Karpas-422 (cell line): ENCODE results near the gene ARFGAP2. TPM values are rescaled to one million over a fixed set of nuclear protein-coding genes. Genes with fewer than 3 reads are reported as not detected.
A peak's percentile ranks its signal among the peaks of the same experiment; 100 is the strongest.

Experiments used
- DNase-seq: peaks from one replicate; pipeline ENCODE4 v3.0.0-alpha.2; 2015
- H2AFZ ChIP-seq: fragments of 200-600 bp; sonication (generic); 2 replicates; pipeline ENCODE4 v1.6.1; 2014; ENCODE audit warnings: antibody characterized with exemption, low read length, mixed read lengths
- H3K27ac ChIP-seq: fragments of 200-600 bp; sonication (generic); 2 replicates; pipeline ENCODE4 v1.5.1; 2014; ENCODE audit warnings: mild to moderate bottlenecking, low read length, moderate library complexity
- H3K27me3 ChIP-seq: fragments of 200-600 bp; sonication (generic); 2 replicates; pipeline ENCODE4 v1.6.1; 2014; ENCODE audit warnings: low read length, mixed read lengths
- H3K36me3 ChIP-seq: fragments of 200-600 bp; sonication (generic); 2 replicates; pipeline ENCODE4 v1.6.1; 2014; ENCODE audit warnings: low read length, mixed read lengths; ENCODE audit not compliant: insufficient read depth
- H3K4me1 ChIP-seq: fragments of 200-600 bp; sonication (generic); 2 replicates; pipeline ENCODE4 v1.6.1; 2014; ENCODE audit warnings: mild to moderate bottlenecking, low read length, mixed read lengths
- H3K4me2 ChIP-seq: fragments of 200-600 bp; sonication (generic); 2 replicates; pipeline ENCODE4 v1.6.1; 2014; ENCODE audit warnings: low read length, low read depth, mild to moderate bottlenecking; ENCODE audit not compliant: poor library complexity, severe bottlenecking
- H3K4me3 ChIP-seq: fragments of 200-600 bp; sonication (generic); 2 replicates; pipeline ENCODE4 v1.5.1; 2014; ENCODE audit warnings: mild to moderate bottlenecking, antibody characterized with exemption, low read length, mixed read lengths
- H3K79me2 ChIP-seq: fragments of 200-600 bp; sonication (generic); 2 replicates; pipeline ENCODE4 v1.6.1; 2014; ENCODE audit warnings: mild to moderate bottlenecking, low read length, mixed read lengths
- H3K9ac ChIP-seq: fragments of 200-600 bp; sonication (generic); 2 replicates; pipeline ENCODE4 v1.6.0; 2014; ENCODE audit warnings: low read length
- H3K9me2 ChIP-seq: fragments of 200-600 bp; sonication (generic), shearing (Covaris generic); replicated peaks from 2 replicates; pipeline ENCODE4 v1.6.0; 2014; ENCODE audit warnings: mild to moderate bottlenecking, low read length, moderate library complexity; ENCODE audit not compliant: insufficient read depth
- H3K9me3 ChIP-seq: fragments of 300-700, 200-600 bp; sonication (generic); 2 replicates; pipeline ENCODE4 v1.6.1; 2014; ENCODE audit warnings: low read length, mixed read lengths
- H4K20me1 ChIP-seq: fragments of 200-600 bp; sonication (generic); 2 replicates; pipeline ENCODE4 v1.6.1; 2014; ENCODE audit warnings: mild to moderate bottlenecking, antibody characterized with exemption, low read length, low read depth; ENCODE audit not compliant: insufficient read depth
- total RNA-seq: library from RNA; depleted of rRNA; stranded (reverse); fragments of >200 nt; shearing (Covaris generic); gene quantifications from 2 replicates; pipeline ENCODE4 v1.2.3, GENCODE V29; 2014; ENCODE audit warnings: low replicate concordance; rRNA removed

The ARFGAP2 gene
- 68.6 and 139 TPM in 2 replicates for total RNA-seq

DNA sequence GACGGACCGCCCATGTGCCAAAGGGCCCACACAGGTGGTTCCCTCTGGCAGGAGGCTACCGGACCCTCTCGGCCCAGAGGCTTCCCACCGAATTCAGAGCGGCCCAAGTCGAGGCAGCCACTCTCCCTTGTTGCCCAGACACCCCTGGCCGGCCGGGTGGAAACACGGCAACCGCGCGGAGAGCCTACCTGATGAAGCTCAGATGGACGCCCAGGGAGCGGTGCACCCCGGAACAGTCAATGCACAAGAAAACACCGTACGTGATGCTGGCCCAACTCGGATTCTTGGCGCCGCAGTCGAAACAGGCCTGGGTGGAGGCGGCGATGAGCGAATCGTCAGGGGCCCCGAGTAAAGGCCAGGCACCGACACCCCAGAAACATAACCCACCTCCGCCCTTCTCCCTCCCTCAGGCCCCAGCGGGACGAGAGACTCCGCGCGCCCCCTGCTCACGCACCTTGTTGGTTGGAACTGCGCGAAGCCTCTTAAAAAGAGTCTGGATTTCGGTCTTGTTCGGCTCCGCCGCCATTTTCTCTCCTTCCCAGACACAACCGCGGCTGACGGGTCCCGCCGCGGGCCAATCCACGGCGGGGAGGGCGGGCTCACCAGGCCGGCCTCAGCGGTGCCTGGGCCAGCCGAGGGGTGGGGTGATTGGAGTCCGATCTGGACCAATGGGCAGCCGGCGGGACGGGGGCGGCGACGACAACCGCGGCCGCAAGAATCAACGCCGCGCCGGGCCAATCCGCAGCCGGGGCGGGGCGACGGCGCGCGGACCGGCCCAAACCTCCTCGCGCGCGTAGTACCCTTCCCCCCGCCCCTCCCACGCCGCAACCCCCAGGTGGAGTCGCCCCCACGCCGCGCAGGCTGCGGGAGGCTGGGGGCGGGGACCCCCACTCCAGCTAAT lies at the start of gene ARFGAP2:
TSS of gene ARFGAP2 (minus strand) at position 552 of the 901 bp plus-strand sequence. CDS start at position 526, 26 bp downstream.
- peak within 1 kb of the TSS; percentile 88 for H2AFZ ChIP-seq
- peaks cover 20% of the 10 kb centered on the region for H4K20me1 ChIP-seq
- H3K4me1 ChIP-seq = peaks cover 23% of the 10 kb centered on the region

DNA sequence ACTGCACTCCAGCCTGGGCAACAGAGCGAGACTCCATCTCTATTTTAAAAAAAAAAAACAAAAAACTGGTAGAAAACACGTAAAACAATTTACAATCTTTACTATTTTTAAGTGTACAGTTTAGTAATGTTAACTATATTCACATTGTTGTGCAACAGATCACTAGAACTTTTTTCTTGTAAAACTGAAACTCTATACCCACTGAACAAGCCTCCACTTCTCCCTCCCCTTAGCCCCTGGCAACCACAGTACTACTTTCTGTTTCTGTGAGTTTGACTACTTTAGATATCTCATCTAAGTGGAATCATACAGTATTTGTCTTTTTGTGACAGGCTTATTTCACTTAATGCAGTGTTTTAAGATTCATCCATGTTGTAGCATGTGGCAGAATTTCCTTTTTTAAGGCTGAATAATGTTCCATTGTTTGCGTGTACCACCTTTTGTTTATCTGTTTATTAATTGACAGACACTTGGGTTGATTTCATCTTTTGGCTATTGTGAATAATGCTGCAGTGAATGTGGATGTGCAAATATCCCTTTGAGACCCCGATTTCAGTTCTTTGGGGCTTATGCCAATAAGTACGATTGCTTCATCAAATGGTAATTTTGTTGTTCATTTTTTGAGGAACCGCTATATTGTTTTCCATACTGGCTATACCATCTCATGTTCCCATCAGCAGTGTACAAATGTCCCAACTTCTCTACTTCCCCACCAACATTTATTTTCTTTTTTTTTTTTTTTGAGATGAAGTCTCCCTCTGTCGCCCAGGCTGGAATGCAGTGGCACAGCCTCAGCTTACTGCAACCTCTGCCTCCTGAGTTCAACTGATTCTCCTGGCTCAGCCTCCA lies 49.1 kb upstream of the ARFGAP2 start:
- Histone ChIP-seq H3K27me3 (no peaks in the 10 kb centered on the region), H3K9ac (no peak overlapping the region), H4K20me1 (no peaks in the 10 kb centered on the region), H3K27ac (no peak overlapping the region), H3K4me3 (no peak overlapping the region), H2AFZ (no peak overlapping the region), H3K9me3 (no peaks in the 10 kb centered on the region), H3K9me2 (no peaks in the 10 kb centered on the region), H3K4me2 (no peak overlapping the region), H3K4me1 (peaks cover 9% of the 10 kb centered on the region), H3K79me2 (no peaks in the 10 kb centered on the region), H3K36me3 (0 out of 2 replicates have a peak, but pooled peaks cover 4% of the 10 kb centered on the region)
- DNase-seq = no peak

More for the DNA sequence above, at the start of gene ARFGAP2:
- peaks cover 23% of the 10 kb centered on the region; the same call in 1 of the 2 replicates for H3K36me3 ChIP-seq
- H3K4me2 ChIP-seq = peak within 1 kb of the TSS; percentile 93
- no peaks in the 10 kb centered on the region for H3K9me3 ChIP-seq
- no peaks in the 10 kb centered on the region for H3K9me2 ChIP-seq
- H3K27ac ChIP-seq = peak within 1 kb of the TSS; percentile 87
- H3K27me3 ChIP-seq = no peaks in the 10 kb centered on the region
- DNase-seq = peak; percentile 98
- peak within 1 kb of the TSS; percentile 99 for H3K9ac ChIP-seq
- peaks cover 48% of the 10 kb centered on the region for H3K79me2 ChIP-seq
- H3K4me3 ChIP-seq = peak within 1 kb of the TSS; percentile 87

DNA sequence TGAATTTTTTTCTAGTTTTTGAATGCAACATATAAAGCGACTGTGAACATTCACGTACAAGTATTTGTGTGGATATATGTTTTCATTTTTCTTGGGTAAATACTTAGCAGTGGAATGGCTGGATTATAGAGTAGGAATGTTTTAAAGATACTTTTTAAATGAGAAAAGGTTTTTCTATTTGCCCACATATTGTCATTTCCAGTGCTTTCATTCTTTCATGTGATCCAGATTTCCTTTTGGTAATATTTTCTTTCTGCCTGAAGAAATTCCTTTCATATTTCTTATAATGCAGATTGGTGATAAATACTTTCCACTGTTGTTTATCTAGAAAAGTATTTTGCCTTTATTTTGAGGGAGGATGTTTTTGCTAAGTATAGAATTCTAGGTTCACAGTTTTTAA lies 46.0 kb upstream of the ARFGAP2 start:
- H3K9me3 ChIP-seq = no peaks in the 10 kb centered on the region
- no peak overlapping the region for H3K9ac ChIP-seq
- H3K79me2 ChIP-seq = 0 out of 2 replicates have a peak, but pooled peaks cover 7% of the 10 kb centered on the region
- H3K36me3 ChIP-seq = 0 out of 2 replicates have a peak, but pooled peaks cover 4% of the 10 kb centered on the region
- H3K27me3 ChIP-seq = no peaks in the 10 kb centered on the region
- peaks cover 16% of the 10 kb centered on the region for H3K4me1 ChIP-seq
- DNase-seq = no peak
- H3K4me3 ChIP-seq = no peak overlapping the region
- H2AFZ ChIP-seq = no peak overlapping the region
- no peak overlapping the region for H3K27ac ChIP-seq
- no peaks in the 10 kb centered on the region for H4K20me1 ChIP-seq
- no peaks in the 10 kb centered on the region for H3K9me2 ChIP-seq
- no peak overlapping the region for H3K4me2 ChIP-seq

DNA sequence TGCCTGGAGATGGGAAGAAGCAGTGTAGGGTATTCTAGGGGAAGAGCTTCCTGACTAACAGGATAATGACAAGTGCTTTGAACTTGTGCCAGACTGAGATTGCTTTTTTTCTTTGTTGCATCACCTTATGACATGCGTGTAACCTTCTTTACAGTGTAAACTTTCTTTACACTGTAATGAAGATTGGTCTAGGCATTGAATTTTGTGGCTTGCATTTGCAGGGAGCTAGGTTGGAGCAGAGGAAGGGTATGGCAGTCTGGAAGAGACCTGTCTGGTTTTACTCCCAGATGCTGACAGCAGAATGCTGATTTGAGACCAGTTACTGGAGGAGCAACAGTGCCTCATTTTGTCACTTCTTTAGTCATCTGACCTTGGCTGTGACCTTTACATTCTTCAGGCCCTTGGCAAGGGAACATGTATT lies 43.7 kb upstream of the ARFGAP2 start:
- H3K4me2 ChIP-seq = no peak overlapping the region

DNA sequence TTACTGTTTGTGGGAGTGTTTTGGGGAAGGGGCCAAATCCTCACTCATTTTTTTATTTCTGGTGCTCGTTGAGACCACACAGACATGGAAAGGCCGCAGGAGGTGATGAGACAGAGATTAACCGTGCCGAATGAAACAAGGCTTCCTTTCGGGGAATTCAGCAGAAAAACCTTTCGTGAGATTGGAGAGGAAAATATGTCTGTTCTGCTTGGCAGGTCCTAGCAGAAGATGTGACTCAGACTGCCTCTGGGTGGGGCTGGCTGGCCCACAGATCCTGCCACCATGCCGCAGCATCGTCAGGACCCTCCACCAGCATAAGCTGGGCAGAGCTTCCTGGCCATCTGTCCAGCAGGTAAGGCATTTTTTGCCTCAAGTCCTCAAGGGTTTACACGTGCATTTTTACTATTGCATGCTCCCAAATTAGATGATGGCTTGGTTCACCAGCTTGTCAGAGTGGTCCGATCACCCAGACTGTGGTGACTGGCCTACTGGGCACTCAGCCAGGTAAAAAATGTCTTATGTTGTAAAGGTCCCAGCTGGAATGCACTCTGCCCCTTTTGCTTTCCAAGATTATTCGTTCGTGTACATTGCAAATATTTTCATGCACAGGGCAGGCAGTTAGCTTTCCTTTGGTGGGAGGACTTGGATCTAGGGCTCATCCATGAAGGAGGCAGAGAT lies 39.6 kb upstream of the ARFGAP2 start:
- H3K4me2 ChIP-seq = peak overlapping the region; percentile 85
- H3K27ac ChIP-seq = peak overlapping the region; percentile 71; the same call in 1 of the 2 replicates
- peak overlapping the region; percentile 79 for H3K4me3 ChIP-seq
- H3K9ac ChIP-seq = peak overlapping the region; percentile 87
- DNase-seq = peak; percentile 62
- peaks cover 22% of the 10 kb centered on the region for H3K79me2 ChIP-seq
- no peak overlapping the region for H2AFZ ChIP-seq
- H4K20me1 ChIP-seq = no peaks in the 10 kb centered on the region
- no peaks in the 10 kb centered on the region for H3K36me3 ChIP-seq
- peaks cover 31% of the 10 kb centered on the region for H3K4me1 ChIP-seq
- H3K9me2 ChIP-seq = no peaks in the 10 kb centered on the region
- H3K9me3 ChIP-seq = no peaks in the 10 kb centered on the region
- no peaks in the 10 kb centered on the region for H3K27me3 ChIP-seq

More for the DNA sequence above, 43.7 kb upstream of the ARFGAP2 start:
- Histone ChIP-seq H3K9ac (no peak overlapping the region), H3K9me2 (no peaks in the 10 kb centered on the region), H3K4me1 (peaks cover 31% of the 10 kb centered on the region), H3K4me3 (no peak overlapping the region), H3K36me3 (no peaks in the 10 kb centered on the region), H2AFZ (no peak overlapping the region), H3K27me3 (no peaks in the 10 kb centered on the region), H3K27ac (no peak overlapping the region), H4K20me1 (no peaks in the 10 kb centered on the region), H3K79me2 (peaks cover 20% of the 10 kb centered on the region), H3K9me3 (no peaks in the 10 kb centered on the region)
- no peak for DNase-seq

DNA sequence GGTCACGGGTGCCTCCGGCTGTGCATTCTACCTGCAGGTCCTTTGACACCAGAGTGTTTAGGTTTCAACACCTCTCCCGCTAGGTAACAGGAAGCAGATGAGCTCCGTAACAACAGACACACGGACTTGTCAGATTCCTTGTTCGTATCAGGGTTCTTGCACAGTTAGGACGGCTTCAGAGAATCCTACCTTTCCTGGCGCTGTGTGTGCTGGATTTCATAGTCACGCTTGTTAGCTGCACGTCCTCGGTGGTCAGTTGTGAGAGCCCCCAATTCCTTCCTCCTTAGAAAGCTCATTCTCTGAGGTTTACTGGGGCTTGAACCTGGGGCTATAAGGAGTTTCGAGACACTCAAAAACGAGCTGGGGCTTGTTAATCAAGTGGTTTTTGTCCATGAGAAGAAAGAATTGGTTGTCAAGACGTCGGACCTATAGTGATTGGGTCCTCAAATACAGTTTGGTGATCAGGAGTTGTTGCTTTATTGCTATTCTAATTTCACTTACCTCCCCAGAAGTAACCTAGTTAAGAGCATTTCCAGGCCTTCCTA lies 38.8 kb upstream of the ARFGAP2 start:
- peak overlapping the region; percentile 79 for H3K4me3 ChIP-seq
- H3K79me2 ChIP-seq = peaks cover 22% of the 10 kb centered on the region
- no peaks in the 10 kb centered on the region for H4K20me1 ChIP-seq
- H3K27ac ChIP-seq = peak overlapping the region; percentile 71
- H3K9me3 ChIP-seq = no peaks in the 10 kb centered on the region
- DNase-seq = peak; percentile 54
- no peaks in the 10 kb centered on the region for H3K9me2 ChIP-seq
- H3K9ac ChIP-seq = peak overlapping the region; percentile 87
- peak overlapping the region; percentile 85 for H3K4me2 ChIP-seq
- peaks cover 31% of the 10 kb centered on the region for H3K4me1 ChIP-seq
- H3K36me3 ChIP-seq = no peaks in the 10 kb centered on the region
- peak overlapping the region; percentile 67 for H2AFZ ChIP-seq
- H3K27me3 ChIP-seq = no peaks in the 10 kb centered on the region

DNA sequence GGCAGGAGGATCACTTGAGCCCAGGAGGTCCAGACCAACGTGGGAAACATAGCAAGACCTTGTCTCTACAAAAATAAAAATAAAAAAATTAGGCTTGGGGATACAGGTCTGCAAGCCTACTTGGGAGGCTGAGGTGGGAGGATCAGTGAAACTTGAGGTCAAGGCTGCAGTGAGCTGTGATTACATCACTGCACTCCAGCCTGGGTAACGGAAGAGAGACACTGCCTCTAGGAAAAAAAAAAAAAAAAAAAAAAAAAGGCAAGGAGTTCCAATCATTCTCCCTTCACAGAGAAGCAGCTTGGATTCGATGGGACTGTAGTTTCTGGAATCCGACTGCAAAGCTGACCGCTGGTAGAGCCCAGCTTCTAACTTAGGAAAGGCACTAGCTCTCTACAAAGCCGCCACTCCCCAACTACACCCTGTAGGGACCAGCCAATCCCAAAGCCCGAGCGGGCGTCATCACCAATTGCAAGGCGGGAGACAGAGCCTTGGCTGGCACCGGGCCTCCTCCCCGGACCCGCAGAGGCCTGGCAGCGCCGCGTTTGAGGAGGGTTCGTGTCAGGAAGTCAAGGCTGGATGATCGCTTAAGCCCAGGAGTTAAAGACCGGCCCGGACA lies 37.4 kb upstream of the ARFGAP2 start:
- H3K4me3 ChIP-seq = peak overlapping the region; percentile 79
- no peaks in the 10 kb centered on the region for H3K9me2 ChIP-seq
- H3K79me2 ChIP-seq = peaks cover 20% of the 10 kb centered on the region
- peaks cover 30% of the 10 kb centered on the region for H3K4me1 ChIP-seq
- no peak overlapping the region for H3K27ac ChIP-seq
- no peaks in the 10 kb centered on the region for H4K20me1 ChIP-seq
- no peaks in the 10 kb centered on the region for H3K36me3 ChIP-seq
- no peaks in the 10 kb centered on the region for H3K27me3 ChIP-seq
- H2AFZ ChIP-seq = peak overlapping the region; percentile 61
- H3K9me3 ChIP-seq = no peaks in the 10 kb centered on the region
- DNase-seq = peak; percentile 90
- peak overlapping the region; percentile 64 for H3K9ac ChIP-seq
- H3K4me2 ChIP-seq = peak overlapping the region; percentile 85
